Measurements from ENCODE around the gene POC5.
"Not testable (repeated sequence)": the region's sequence is repeated elsewhere in the genome, so short reads cannot be mapped to it uniquely, and the experiment has no call there.

The POC5 gene, protein sequence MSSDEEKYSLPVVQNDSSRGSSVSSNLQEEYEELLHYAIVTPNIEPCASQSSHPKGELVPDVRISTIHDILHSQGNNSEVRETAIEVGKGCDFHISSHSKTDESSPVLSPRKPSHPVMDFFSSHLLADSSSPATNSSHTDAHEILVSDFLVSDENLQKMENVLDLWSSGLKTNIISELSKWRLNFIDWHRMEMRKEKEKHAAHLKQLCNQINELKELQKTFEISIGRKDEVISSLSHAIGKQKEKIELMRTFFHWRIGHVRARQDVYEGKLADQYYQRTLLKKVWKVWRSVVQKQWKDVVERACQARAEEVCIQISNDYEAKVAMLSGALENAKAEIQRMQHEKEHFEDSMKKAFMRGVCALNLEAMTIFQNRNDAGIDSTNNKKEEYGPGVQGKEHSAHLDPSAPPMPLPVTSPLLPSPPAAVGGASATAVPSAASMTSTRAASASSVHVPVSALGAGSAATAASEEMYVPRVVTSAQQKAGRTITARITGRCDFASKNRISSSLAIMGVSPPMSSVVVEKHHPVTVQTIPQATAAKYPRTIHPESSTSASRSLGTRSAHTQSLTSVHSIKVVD

DNA sequence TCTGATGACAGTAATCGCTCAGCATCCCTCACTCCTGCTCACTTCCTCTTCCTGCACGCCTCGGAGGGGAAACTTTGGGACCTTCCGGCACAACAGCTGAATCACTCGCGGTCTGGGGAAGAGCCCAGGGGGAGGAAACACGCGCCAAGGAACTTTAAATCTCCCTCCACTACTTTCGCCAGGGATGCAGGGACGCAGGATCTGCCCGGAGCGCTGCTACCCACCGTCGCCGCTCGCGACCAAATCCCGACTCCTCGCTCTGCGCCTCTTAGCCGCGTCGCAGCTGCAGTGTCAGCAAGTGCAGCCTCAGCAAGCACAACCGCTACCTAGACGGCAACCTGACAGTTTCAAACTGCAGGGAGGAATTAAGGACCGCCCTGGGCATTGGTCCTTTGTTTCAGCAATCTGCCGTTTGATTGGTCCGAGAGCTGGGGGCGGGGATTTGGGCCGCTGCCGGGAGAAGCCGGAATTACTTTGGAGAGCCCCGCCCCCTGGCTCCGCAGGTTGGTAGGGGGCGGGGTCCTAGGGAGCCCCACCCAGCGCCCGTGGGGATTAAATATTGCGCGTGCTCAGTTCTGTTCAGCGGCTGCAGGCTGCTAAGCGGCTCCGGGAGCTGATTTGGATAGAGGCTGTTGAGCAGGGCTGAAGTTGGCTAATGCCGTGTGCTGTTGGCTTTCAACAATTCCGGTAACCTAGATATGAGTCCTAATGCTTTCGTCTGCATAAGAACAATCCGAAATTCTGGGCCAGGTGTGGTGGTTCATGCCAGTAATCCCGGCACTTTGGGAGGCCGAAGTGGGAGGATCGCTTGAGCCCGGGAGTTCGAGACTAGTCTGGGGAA is at the start of gene POC5:
Gene POC5 (minus strand): TSS at position 356 of the 841 bp plus-strand sequence. CDS start 4,500 bp downstream, outside the sequence.
- peak; percentile 92 for DNase-seq (ENCODE audit: low spot score)

DNA sequence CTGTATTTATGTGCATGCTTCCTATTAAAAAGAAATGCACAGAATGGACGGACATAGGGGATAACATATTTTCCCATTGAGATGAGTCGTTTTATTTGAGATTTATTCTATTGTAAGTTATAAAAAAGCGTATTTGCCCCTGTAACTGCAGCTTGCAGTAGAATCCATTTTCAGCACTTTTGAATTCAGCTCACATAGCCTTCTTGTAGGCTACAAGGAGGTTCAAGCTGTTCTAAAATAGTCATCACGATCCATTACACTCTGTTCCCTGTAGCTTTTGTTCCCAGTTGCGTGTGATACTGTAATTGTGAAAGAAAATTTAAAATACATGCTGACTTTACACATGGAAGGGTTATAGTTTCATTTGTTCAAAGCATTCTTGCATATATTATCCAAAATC is 40.9 kb upstream of the POC5 start:
- no peak for DNase-seq (ENCODE audit: low spot score)

DNA sequence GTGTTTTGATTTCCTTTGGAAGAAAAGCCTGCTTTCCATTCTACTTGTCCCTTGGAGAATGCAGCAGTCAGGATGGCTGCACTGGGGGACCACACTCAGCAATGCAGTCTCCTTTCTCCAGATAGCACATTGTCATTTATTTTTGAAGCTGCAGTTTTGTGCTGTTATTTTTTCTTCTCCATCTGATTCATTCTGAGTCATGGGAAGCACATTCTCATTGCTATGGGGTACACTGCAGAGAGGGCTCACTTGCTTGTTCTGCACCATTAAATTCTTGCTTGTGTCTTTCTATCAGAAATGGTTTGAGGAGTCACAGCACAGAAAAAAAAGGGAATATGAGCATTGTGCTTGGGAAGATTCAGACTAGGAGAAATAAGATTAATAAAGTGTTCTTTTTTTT is 39.7 kb upstream of the POC5 start:
- DNase-seq (ENCODE audit: low spot score) = no peak

DNA sequence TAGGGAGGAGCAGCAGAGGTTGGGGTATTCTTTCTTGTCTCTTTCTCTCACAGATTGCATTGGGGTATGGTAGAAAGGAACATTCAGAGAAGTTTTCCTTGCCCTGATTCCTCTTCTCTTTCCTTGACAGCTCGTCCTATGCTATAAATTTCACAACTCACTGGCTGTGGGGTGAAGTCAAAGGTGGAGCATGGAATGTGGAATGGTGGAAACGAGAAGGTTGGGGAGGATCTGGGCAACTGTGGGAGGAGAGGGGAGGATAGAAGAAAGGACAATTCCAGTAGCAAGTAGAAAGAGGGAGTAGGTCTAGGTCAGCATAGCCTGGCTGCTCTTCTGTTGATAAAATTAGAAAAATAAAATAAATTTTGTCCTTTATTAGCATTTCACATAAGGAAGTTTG is 39.0 kb upstream of the POC5 start:
- DNase-seq (ENCODE audit: low spot score) = no peak

DNA sequence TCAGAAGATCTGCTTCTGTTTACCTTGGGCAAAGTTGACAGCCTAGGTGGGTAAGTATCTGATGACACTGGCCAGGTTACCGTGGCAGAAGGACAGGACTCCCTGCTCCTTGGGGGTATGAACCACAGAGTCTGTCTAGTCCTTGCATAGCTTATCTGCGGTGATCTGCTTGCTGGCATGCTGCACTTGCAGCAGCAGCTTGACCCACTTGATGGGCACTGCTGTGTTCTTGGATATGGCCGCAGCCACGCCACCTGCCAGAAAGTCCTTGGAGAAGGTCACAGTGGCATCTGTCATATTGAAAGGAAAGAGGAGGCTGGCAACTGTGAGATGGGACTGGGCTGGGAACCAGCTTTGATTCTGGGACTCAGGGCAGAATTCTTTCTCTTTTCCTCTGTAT is 35.9 kb upstream of the POC5 start:
- no peak for DNase-seq (ENCODE audit: low spot score)

DNA sequence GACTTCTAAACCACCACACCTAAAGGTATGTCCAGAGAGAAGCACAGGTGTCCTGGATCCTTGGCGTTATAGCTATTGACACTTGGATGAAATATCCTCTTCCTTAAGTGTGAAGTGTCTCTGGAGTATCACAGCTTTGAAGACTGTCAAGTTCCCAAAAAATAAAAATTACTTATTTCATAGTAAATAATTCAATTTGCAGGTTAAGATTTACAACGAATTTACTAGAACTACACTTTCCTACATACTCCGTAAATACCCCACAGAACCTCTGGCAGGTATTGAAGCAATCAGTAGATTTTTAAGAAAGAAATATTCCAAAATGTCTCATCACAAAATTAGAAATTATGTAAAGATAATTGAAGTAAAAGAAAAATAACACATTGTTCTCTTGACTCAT is 27.1 kb upstream of the POC5 start:
- no peak for DNase-seq (ENCODE audit: low spot score)

DNA sequence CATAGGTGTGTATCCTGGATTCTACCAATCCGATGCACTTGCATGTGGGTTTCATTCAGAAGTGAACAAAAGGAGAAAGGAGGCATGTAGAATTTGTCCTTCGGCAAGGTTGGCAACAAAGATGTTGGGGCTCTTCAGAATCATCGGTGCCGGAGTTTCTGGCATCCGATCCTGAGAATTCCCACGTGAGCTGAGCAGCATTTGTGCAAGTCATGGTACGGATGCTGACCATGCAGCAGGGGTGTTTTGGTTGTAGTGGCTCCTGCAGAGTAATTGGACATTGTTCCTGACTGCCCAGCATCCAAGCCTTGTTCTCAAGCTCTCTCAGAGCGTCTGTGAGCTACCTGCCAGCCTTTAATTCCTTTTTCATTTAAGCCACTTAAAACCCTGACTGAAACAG is 19.0 kb upstream of the POC5 start:
- DNase-seq (ENCODE audit: low spot score) = no peak

DNA sequence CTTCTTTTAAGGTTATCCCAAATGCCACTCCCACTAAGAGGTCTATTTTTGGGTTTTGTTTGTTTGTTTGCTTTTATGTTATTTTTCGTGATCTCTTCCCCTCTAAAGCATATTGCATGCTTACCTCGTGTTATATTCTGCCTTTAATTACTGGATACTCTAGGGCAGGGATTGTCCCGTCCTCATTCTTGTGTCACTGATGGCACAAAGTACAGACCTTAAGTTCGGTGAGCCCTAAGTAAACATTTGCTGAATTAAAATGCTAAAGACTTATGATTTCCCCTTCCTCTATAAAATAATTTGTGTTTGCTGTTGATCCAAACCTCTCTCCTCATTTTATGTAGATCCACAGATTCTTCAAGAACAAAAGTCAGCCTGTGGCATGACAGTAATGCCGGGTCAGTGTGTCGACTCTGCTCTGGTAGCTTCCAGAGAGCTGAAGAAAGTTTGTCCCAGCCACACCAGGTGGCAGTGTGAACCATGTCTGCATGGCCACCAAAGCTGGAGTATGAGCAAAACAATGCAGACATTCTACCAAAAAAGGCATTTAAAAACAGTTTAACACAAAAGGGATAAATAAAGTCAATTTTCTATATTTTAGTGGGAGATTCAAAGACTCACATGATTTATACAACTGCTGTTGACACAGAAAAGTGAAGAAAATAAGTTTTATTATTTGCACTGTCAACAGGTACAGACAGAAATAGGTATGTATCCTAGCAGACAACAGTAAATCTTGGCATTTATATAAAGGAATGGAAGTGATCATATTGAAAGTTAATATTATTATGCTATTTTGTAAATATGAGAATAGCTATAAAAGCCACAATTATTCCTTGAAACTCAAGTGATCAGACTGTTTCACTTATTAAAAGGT is 17.9 kb upstream of the POC5 start:
- DNase-seq (ENCODE audit: low spot score) = no peak

DNA sequence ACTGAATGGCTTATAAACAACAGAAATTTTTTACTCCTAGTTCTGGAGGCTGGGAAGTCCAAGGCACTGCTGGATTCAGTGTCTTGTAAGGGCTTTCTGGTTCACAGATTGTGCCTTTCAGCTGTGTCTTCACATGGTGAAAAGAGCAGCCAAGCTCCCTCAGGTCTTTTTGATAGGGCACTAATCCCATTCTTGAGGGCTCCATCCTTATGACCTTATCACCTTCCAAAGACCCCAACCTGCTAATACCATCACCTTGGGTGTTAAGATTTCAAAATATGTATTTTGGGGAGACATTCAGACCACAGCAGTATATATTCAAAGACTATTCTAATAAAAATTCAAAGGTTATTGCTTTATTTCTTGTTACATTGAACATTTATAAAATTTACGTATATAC is 16.5 kb upstream of the POC5 start:
- no peak for DNase-seq (ENCODE audit: low spot score)

DNA sequence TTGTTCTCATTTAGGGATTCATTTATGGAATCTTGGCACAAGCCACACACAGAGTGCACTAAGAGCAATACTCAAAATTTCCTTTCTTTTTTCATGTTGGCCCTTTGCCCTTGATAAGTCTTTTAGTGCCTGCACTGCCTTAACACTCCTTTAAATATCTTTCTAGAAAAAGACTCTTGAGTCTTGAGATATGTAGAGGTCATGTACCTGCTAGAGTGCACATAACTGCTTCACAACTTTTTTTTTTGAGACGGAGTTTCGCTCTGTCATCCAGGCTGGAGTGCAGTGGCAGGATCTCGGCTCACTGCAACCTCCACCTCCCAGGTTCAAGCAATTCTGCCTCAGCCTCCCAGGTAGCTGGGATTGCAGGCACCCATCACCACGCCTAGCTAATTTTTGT is 14.3 kb upstream of the POC5 start:
- not testable (repeated sequence) for DNase-seq (ENCODE audit: low spot score)

DNA sequence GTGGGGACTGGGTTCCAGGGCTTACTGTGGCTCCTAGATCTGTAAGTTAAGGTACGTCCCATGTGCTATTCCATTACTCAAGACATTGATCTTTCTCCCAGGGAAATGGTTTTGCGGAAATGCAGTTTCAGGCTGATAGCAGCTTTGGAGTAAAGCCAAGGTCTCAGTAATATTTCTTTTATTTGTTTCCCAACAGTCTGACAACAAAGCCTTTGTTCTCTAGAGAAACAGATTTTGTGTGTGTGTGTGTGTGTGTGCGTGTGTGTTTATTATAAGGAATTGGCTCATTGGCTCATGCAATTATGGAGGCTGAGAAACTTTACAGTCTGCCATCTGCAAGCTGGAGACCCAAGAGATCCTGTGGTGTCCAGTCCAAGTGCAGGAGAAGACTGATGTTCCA is 12.1 kb upstream of the POC5 start:
- DNase-seq (ENCODE audit: low spot score) = no peak

DNA sequence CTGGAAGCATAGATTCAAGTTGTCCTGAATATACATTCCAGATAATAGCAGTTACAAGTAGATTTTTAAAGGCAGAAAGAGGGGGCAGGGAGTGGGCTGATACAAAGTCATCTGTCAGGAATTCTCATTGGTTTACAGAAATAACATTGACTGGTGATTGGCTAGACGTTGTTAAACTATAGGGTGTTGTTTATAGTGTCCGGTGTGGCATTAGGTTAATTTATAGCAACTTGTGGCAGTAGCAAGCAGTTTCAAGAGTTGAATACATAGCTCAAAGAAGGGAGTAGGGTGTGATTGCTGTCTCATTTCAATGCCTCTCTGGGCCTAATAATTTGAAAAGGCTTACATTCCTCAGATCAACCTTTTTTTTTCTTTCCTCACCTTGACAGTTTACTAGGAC is 10.7 kb upstream of the POC5 start:
- DNase-seq (ENCODE audit: low spot score) = no peak

DNA sequence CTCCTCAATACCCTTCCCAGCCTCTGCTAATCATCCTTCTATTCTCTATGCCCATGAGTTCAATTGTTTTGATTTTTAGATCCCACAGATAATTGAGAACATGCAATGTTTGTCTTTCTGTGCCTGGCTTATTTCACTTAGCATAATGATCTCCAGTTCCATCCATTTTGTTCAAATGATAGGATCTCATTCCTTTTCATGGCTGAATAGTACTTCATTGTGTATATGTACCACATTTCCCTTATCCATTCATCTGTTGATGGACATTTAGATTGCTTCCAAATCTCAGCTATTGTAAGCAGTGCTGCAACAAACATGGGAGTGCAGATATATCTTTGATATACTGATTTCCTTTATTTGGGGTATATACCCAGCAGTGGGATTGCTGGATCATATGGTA is 9.0 kb upstream of the POC5 start:
- DNase-seq (ENCODE audit: low spot score) = not testable (repeated sequence)

DNA sequence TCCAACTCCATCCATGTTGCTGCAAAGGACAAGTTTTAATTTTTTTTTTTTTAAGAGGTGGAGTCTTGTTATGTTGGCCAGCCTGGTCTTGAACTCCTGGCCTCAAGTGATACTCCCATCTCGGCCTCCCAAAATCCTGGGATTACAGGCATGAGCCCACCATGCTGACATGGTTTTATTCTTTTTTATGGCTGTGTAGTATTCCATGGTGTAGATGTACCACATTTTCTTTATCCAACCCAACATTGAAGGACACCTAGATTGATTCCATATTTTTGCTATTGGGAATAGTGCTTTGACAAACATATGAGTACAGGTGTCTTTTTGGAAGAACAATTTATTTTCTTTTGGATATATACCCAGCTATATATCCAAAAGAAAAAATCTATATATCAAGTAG is 6.1 kb upstream of the POC5 start:
- no peak for DNase-seq (ENCODE audit: low spot score)

DNA sequence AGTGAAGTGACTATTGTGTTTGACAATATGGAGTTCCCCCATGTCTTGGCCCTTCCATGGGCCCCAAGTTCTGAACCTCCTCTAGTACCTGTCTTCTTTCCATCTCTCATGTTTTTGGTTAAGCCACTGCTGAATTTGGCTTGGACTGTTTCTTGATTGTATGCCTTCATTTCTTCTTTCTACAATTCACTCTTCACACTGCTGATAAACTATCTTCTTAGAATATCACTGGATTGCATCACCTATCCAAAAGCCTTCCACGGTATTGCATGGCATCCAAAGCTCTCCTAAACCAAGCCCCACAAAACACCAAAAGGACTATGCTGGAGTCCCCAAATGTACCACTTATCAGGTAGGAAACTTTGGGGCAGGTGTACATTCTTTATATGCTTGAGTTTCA is 4.3 kb upstream of the POC5 start:
- DNase-seq (ENCODE audit: low spot score) = no peak

DNA sequence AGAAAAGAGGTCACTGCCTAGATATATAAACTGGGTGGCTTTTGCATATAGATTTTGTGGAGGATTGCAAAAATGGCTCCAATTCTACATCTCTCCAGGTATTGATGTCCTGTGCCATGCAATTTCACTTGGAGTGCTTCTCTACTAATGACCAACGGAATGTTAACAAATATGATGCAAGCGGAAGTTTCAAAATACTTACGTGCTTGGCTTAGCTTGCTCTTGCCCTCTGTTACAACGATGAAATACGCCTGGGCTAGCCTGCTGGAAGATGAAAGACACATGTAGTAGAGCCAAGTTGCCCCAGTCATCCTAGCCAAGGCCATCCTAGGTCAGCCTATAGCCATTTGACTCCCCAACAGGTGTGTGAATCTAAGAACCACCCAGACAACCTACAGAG is 3.6 kb upstream of the POC5 start:
- DNase-seq (ENCODE audit: low spot score) = no peak

DNA sequence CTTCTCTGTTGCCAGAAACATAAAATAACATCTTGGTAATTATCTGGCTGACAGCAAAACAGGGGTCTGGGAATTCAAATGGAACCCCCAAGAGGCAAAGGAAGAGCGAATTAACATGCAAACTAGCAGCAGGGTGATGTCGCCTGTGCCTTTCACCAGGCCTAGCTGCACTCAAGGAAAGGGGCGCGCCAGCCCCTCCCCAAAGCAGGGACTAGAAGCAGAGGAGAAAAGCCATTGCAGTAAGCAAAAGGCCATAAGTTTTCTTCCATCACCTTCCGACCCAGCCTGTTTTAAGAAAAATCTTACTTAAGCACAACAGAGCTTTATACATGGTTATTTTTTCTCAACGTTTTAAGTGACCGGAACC is 539 bp downstream of the POC5 start:
- no peak for DNase-seq (ENCODE audit: low spot score)

DNA sequence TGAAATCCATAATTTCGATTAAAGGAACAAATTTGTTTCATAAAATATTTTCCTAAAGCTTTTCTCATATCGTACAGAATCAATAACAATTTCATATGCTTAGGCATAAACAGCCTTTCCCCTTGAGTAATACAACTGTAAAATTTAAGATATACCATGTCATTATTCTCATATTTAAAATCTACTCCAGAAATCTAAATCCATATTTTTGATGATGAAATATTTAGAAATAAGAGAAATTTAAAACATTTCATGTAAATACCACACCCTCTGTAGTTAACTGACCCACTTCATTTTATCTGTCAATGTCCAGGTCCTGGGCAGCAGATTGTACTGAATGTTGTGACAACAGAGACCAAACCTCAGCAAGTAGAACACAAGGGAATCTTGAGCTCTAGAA is 5.1 kb downstream of the POC5 start:
- DNase-seq (ENCODE audit: low spot score) = no peak

DNA sequence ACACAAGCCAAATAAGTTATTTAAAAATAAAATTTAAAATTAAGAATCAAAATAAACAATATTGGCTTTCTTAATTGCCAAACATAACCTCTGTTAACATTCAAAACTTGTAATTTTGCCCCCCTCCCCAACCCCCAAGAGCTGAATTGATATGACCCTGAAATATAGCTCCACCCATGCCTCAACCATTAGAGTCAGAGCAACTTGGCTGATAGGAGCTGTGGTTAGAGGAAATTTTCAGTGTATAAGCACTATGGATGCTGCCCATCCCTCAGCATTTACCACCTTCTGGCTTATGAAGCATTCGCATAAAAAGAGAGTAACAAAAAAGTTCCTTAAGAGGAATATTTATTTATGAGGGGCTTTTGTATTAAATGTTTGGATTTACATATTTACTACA is 6.1 kb downstream of the POC5 start:
- DNase-seq (ENCODE audit: low spot score) = no peak

DNA sequence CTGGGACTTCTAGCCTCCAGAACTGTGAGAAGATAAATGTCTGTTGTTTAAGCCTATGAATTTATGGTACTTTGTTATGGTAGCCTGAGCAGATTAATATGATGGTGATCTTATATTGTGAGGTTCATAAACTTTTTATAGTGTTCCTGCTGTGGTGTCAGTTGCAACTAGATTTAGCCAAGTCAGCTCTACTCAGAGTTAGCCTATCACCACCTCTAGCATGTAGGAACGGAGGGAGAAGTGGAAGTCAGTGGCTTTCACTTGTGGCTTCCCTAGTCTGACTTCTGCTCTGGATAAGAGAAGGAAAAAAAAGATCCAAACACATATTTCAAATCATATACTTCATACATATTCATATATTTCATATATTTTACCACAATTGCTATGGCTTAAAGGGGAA is 6.6 kb downstream of the POC5 start:
- DNase-seq (ENCODE audit: low spot score) = no peak

DNA sequence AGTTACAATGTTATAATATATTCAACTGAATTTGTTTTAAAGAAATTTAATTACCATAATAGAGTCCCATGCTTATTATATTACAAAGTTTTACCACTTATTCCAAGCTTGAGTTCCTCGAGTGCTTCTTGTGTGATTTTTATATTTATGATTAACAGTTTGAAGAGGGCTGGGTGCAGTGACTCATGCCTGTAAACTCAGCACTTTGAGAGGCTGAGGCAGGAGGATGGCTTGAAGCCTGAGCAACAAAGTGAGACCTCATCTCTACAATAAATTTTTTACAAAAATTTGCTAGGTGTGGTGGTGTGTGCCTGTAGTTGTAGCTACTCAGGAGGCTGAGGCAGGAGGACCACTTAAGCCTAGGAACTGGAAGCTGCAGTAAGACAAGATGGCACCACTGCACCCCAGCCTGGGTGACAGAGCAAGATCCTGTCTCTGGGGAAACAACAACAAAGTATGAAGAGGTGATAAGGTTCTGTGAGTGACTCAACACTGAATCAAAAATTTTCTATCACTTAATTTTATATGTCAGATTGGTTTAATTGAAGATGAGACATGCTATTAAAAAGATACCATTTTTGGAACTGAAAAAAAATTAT is 9.2 kb downstream of the POC5 start:
- DNase-seq (ENCODE audit: low spot score) = no peak

DNA sequence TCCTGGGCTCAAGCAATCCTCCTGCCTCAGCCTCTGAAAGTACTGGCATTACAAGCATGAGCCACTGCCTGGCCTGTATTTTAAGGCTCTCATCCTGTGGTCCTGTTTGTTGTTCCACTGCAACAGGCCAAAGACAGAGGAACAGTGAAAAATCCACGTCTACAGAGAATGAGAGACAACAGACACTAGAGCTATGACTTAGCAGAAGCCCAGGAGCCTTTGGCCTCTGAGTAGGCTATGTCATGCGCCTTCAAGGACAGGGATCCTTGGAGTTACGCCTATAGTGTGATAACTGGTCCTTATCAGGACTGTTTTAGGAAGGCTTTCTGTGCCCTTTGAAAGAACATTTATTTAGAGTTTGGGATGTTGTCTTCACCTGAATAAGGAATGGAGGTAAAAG is 10.5 kb downstream of the POC5 start:
- no peak for DNase-seq (ENCODE audit: low spot score)
